Neural crest cell (in vitro differentiated cells): ENCODE measurements around the gene NTN4. TPM values are rescaled to one million over a fixed set of nuclear protein-coding genes. Genes with fewer than 3 reads are reported as not detected.

Source experiments
- DNase-seq: peaks from one replicate; pipeline ENCODE4 v3.0.0; 2021; ENCODE audit warnings: low read depth, mixed read lengths, low spot score
- H3K27ac Mint-ChIP-seq: one replicate; pipeline ENCODE4 v1.8.0; 2021; ENCODE audit warnings: mild to moderate bottlenecking, mixed read lengths; ENCODE audit not compliant: unreplicated experiment
- H3K27me3 Mint-ChIP-seq: 2 replicates; pipeline ENCODE4 v1.8.0; 2021; ENCODE audit warnings: low read depth, mild to moderate bottlenecking, mixed read lengths
- H3K36me3 Mint-ChIP-seq: 2 replicates; pipeline ENCODE4 v1.8.0; 2021; ENCODE audit warnings: low read depth, mild to moderate bottlenecking, mixed read lengths
- H3K4me1 Mint-ChIP-seq: 2 replicates; pipeline ENCODE4 v1.8.0; 2021; ENCODE audit warnings: mixed read lengths
- H3K4me3 Mint-ChIP-seq: one replicate; pipeline ENCODE4 v1.8.0; 2021; ENCODE audit warnings: mild to moderate bottlenecking, mixed read lengths
- H3K9me3 Mint-ChIP-seq: 2 replicates; pipeline ENCODE4 v1.8.0; 2021; ENCODE audit warnings: mixed read lengths
- total RNA-seq: library from RNA; stranded (reverse); gene quantifications from 2 replicates; pipeline ENCODE4 v1.2.1, GENCODE V29; 2021
- TF ChIP-seq, protein P1 (sequence below): fragments of 200-600 bp; sonication (generic); conservative IDR thresholded peaks from 2 replicates; pipeline ENCODE4 v1.5.0; 2021; ENCODE audit warnings: antibody characterized with exemption, mild to moderate bottlenecking

Gene NTN4
- total RNA-seq, 1 donor from 2014 or later: 6.0 TPM

GRCh38 chr12:95651681-95652080 lies 138.9 kb downstream of the NTN4 start:
- Mint-ChIP-seq H3K9me3 (peaks cover 5% of the 10 kb centered on the region), H3K36me3 (peaks cover 3% of the 10 kb centered on the region), H3K27me3 (no peaks in the 10 kb centered on the region), H3K27ac (no peak overlapping the region), H3K4me1 (peaks cover 33% of the 10 kb centered on the region), H3K4me3 (no peak overlapping the region)
- no peak for DNase-seq
- TF ChIP-seq, protein P1, sequence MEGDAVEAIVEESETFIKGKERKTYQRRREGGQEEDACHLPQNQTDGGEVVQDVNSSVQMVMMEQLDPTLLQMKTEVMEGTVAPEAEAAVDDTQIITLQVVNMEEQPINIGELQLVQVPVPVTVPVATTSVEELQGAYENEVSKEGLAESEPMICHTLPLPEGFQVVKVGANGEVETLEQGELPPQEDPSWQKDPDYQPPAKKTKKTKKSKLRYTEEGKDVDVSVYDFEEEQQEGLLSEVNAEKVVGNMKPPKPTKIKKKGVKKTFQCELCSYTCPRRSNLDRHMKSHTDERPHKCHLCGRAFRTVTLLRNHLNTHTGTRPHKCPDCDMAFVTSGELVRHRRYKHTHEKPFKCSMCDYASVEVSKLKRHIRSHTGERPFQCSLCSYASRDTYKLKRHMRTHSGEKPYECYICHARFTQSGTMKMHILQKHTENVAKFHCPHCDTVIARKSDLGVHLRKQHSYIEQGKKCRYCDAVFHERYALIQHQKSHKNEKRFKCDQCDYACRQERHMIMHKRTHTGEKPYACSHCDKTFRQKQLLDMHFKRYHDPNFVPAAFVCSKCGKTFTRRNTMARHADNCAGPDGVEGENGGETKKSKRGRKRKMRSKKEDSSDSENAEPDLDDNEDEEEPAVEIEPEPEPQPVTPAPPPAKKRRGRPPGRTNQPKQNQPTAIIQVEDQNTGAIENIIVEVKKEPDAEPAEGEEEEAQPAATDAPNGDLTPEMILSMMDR: no peak

DNA sequence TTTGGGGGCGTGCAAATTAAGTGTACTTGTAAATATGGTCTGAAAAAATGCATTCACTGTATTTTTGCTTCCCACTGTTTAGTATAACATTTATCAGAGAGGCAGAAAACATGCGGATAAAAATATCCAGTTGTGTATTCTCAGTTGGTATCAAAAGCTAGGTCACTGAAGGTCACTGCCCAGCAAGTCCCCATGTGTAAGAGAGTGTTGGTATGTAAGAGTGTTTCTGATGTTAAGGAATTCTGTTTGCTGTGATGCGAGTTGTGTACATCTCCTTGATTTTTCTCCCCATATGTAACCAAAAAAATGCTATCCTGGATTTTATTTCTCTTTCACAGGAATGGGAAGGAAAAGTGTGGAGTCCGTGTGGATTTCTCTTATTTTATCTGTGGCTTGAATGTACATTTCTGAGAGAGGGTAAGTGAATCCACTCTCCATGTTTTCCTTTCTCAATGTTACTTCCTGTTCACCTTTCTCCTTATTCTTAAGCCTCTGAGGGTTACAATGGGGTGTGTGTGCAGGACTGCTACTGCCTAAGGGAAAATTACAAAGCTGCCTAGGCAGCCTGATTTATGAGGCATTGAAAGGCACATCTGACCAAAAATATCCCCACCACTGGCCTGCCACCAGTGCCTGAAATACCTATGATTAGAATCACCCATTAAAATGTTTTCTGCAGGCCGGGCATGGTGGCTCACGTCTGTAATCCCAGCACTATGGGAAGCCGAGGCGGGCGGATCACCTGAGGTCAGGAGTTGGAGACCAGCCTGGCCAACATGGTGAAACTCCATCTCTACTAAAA lies 141.4 kb downstream of the NTN4 start:
- H3K27ac Mint-ChIP-seq: peak overlapping the region; percentile 40
- peaks cover 36% of the 10 kb centered on the region for H3K4me1 Mint-ChIP-seq
- peaks cover 2% of the 10 kb centered on the region for H3K9me3 Mint-ChIP-seq
- TF ChIP-seq, protein P1: no peak
- H3K4me3 Mint-ChIP-seq: no peak overlapping the region
- no peak for DNase-seq
- peaks cover under 1% of the 10 kb centered on the region for H3K36me3 Mint-ChIP-seq
- H3K27me3 Mint-ChIP-seq: no peaks in the 10 kb centered on the region

- no peak for DNase-seq
- no peaks in the 10 kb centered on the region for H3K36me3 Mint-ChIP-seq
- H3K4me1 Mint-ChIP-seq: peaks cover 26% of the 10 kb centered on the region
- TF ChIP-seq, protein P1: no peak
- no peaks in the 10 kb centered on the region for H3K9me3 Mint-ChIP-seq
- no peak overlapping the region for H3K4me3 Mint-ChIP-seq
- H3K27me3 Mint-ChIP-seq: no peaks in the 10 kb centered on the region
- H3K27ac Mint-ChIP-seq: peak overlapping the region; percentile 13
Measured at GRCh38 chr12:95646781-95647190, 143.8 kb downstream of the NTN4 start.

GRCh38 chr12:95643256-95643655 lies 147.3 kb downstream of the NTN4 start:
- no peak for DNase-seq
- TF ChIP-seq, protein P1: no peak
- H3K4me3 Mint-ChIP-seq: no peak overlapping the region
- H3K4me1 Mint-ChIP-seq: peaks cover 13% of the 10 kb centered on the region
- H3K36me3 Mint-ChIP-seq: no peaks in the 10 kb centered on the region
- H3K9me3 Mint-ChIP-seq: no peaks in the 10 kb centered on the region
- H3K27ac Mint-ChIP-seq: no peak overlapping the region
- H3K27me3 Mint-ChIP-seq: no peaks in the 10 kb centered on the region

GRCh38 chr12:95642583-95642982 lies 148.0 kb downstream of the NTN4 start:
- H3K27ac Mint-ChIP-seq: no peak overlapping the region
- no peaks in the 10 kb centered on the region for H3K9me3 Mint-ChIP-seq
- TF ChIP-seq, protein P1: no peak
- H3K4me1 Mint-ChIP-seq: peaks cover 12% of the 10 kb centered on the region
- H3K36me3 Mint-ChIP-seq: no peaks in the 10 kb centered on the region
- H3K27me3 Mint-ChIP-seq: no peaks in the 10 kb centered on the region
- DNase-seq: no peak
- H3K4me3 Mint-ChIP-seq: no peak overlapping the region
